Right atrium auricular region (tissue), 2 donors: Measurements from ENCODE around the gene HSFX3. TPM values are rescaled to one million over a fixed set of nuclear protein-coding genes. Genes with fewer than 3 reads are reported as not detected.
A peak's percentile ranks its signal among the peaks of the same experiment; 100 is the strongest.
"Not testable (repeated sequence)": the region's sequence is repeated elsewhere in the genome, so short reads cannot be mapped to it uniquely, and the experiment has no call there.

ENCODE experiments used
- DNase-seq: peaks from one replicate; pipeline ENCODE4 v3.0.0-alpha.2; 2019; ENCODE audit warnings: low spot score
- H3K27ac ChIP-seq, 2 donors: fragments of 200-600 bp; sonication (generic); 1 replicate in 1 of 2; 2 replicates in 1 of 2; pipeline ENCODE4 v1.5.1; 2016 to 2019
- H3K27me3 ChIP-seq, 2 donors: fragments of 200-600 bp; sonication (generic); one replicate each; pipeline versions ENCODE4 v1.5.1 to v1.6.0; 2017 to 2019
- H3K36me3 ChIP-seq: fragments of 200-600 bp; sonication (generic); one replicate; pipeline ENCODE4 v1.5.1; 2016
- H3K4me1 ChIP-seq, 2 donors: fragments of 200-600 bp; sonication (generic); one replicate each; pipeline versions ENCODE4 v1.5.1 to v1.6.0; 2017 to 2019
- H3K4me3 ChIP-seq, 2 donors: fragments of 200-600 bp; sonication (generic); 1 replicate in 1 of 2; 2 replicates in 1 of 2; pipeline ENCODE4 v1.5.1; 2017 to 2019; ENCODE audit warnings: mild to moderate bottlenecking in 1 of 2, moderate library complexity in 1 of 2
- H3K9me3 ChIP-seq, 2 donors: fragments of 200-600 bp; sonication (generic); one replicate each; pipeline ENCODE4 v1.5.1; 2019
- CTCF ChIP-seq, 2 donors: fragments of 200-600 bp; sonication (generic); IDR thresholded peaks; one replicate each; pipeline ENCODE4 v1.5.1; 2019; ENCODE audit warnings: antibody characterized with exemption in 2 of 2
- total RNA-seq, 2 donors: library from RNA; depleted of rRNA; stranded (reverse); fragments of >200 nt; gene quantifications; one replicate each; pipeline ENCODE4 v1.1.0, GENCODE V29; 2016

HSFX3 gene
- total RNA-seq, 2 donors from 2014 or later = not detected

GRCh38 chrX:149547782-149548181, 1.9 kb downstream of the HSFX3 start:
- H3K36me3 ChIP-seq, H3K27me3 ChIP-seq: not testable (repeated sequence)

GRCh38 chrX:149546962-149547361, 2.8 kb downstream of the HSFX3 start:
- DNase-seq, H3K36me3 ChIP-seq, H3K9me3 ChIP-seq, H3K4me1 ChIP-seq, H3K27ac ChIP-seq, H3K4me3 ChIP-seq, H3K27me3 ChIP-seq: not testable (repeated sequence)

More at GRCh38 chrX:149547782-149548181, 1.9 kb downstream of the HSFX3 start:
- H3K4me1 ChIP-seq, H3K27ac ChIP-seq, DNase-seq, H3K9me3 ChIP-seq, H3K4me3 ChIP-seq: not testable (repeated sequence)

GRCh38 chrX:149545545-149546543, 3.9 kb downstream of the HSFX3 start:
- H3K4me1 ChIP-seq, DNase-seq, H3K36me3 ChIP-seq, H3K27me3 ChIP-seq, H3K27ac ChIP-seq, H3K9me3 ChIP-seq, H3K4me3 ChIP-seq: not testable (repeated sequence)

- H3K36me3 ChIP-seq = no peaks in the 10 kb centered on the region
- H3K4me1 ChIP-seq = peaks cover 0 to 5% of the 10 kb centered on the region in 2 donors
- DNase-seq = no peak
- peak overlapping the region; percentile 81 to 91 for H3K27ac ChIP-seq
- TF ChIP-seq CTCF (IDR thresholded peaks at IDR 0.05) = no peak
- H3K9me3 ChIP-seq = no peaks in the 10 kb centered on the region
- H3K27me3 ChIP-seq = no peaks in the 10 kb centered on the region
- peak overlapping the region; percentile 50 to 57 for H3K4me3 ChIP-seq
These were observed 8.1 kb downstream of the HSFX3 start for GRCh38 chrX:149541521-149542047.

- Histone ChIP-seq H3K4me3 (peak within 1 kb of the TSS; percentile 50 to 57), H3K36me3 (no peaks in the 10 kb centered on the region), H3K27ac (peak within 1 kb of the TSS; percentile 81 to 91), H3K27me3 (no peaks in the 10 kb centered on the region), H3K4me1 (peaks cover 0 to 5% of the 10 kb centered on the region in 2 donors), H3K9me3 (no peaks in the 10 kb centered on the region)
- TF ChIP-seq CTCF (IDR thresholded peaks at IDR 0.05) = no peak
- DNase-seq = peak; percentile 89
These were observed 8.9 kb downstream of the HSFX3 start, which contains the start of gene EOLA1 for GRCh38 chrX:149540621-149541520. EOLA1 (plus strand) TSS chrX:149541012; CDS start chrX:149545631, 4,619 bp downstream.

GRCh38 chrX:149540131-149540620, 9.5 kb downstream of the HSFX3 start:
- DNase-seq = peak; percentile 90
- Histone ChIP-seq H3K27ac (peak overlapping the region; percentile 81 to 91), H3K36me3 (no peaks in the 10 kb centered on the region), H3K4me3 (peak overlapping the region; percentile 50 to 57), H3K27me3 (no peaks in the 10 kb centered on the region), H3K9me3 (no peaks in the 10 kb centered on the region), H3K4me1 (peaks cover 0 to 5% of the 10 kb centered on the region in 2 donors)
- no peak for TF ChIP-seq CTCF (IDR thresholded peaks at IDR 0.05)
